ENCODE measurements around the gene SYS1. TPM values are rescaled to one million over a fixed set of nuclear protein-coding genes. Genes with fewer than 3 reads are reported as not detected.
A peak's percentile ranks its signal among the peaks of the same experiment; 100 is the strongest.

SYS1 gene
- total RNA-seq (2014; rRNA removed; shearing (Covaris generic)): 36.4 and 38.0 TPM in 2 replicates
- 12.1 and 15.4 TPM in 2 replicates for polyA plus RNA-seq (2014; cell fraction: nucleus; rRNA removed)

GRCh38 chr20:45362804-45363610, at the start of gene SYS1:
Gene SYS1, plus strand, starts transcription at chr20:45363156. Its CDS starts 376 bp downstream, at chr20:45363532.
- DNase-seq (ENCODE audit: extremely low read depth, low read depth): peak; percentile 99

GRCh38 chr20:45313943-45314342, 49.0 kb upstream of the SYS1 start:
- DNase-seq (ENCODE audit: extremely low read depth, low read depth): no peak

- DNase-seq (ENCODE audit: extremely low read depth, low read depth): no peak
Measured at GRCh38 chr20:45315672-45316071, 47.3 kb upstream of the SYS1 start.

GRCh38 chr20:45316150-45317080, 46.5 kb upstream of the SYS1 start:
- DNase-seq (ENCODE audit: extremely low read depth, low read depth): no peak

GRCh38 chr20:45317826-45318225, 45.1 kb upstream of the SYS1 start:
- DNase-seq (ENCODE audit: extremely low read depth, low read depth): no peak

GRCh38 chr20:45318386-45318939, 44.5 kb upstream of the SYS1 start:
- DNase-seq (ENCODE audit: extremely low read depth, low read depth): no peak

GRCh38 chr20:45318948-45319347, 44.0 kb upstream of the SYS1 start:
- no peak for DNase-seq (ENCODE audit: extremely low read depth, low read depth)

GRCh38 chr20:45320948-45321595, 41.9 kb upstream of the SYS1 start:
- DNase-seq (ENCODE audit: extremely low read depth, low read depth): no peak

- DNase-seq (ENCODE audit: extremely low read depth, low read depth): peak; percentile 53
Measured at GRCh38 chr20:45322952-45323383, 40.0 kb upstream of the SYS1 start.

- no peak for DNase-seq (ENCODE audit: extremely low read depth, low read depth)
Measured at GRCh38 chr20:45323731-45324130, 39.2 kb upstream of the SYS1 start.

- DNase-seq (ENCODE audit: extremely low read depth, low read depth): no peak
Measured at GRCh38 chr20:45325371-45325770, 37.6 kb upstream of the SYS1 start.

- no peak for DNase-seq (ENCODE audit: extremely low read depth, low read depth)
Measured at GRCh38 chr20:45328451-45328850, 34.5 kb upstream of the SYS1 start.

GRCh38 chr20:45329497-45330319, 33.2 kb upstream of the SYS1 start:
- no peak for DNase-seq (ENCODE audit: extremely low read depth, low read depth)

GRCh38 chr20:45330476-45330875, 32.5 kb upstream of the SYS1 start:
- DNase-seq (ENCODE audit: extremely low read depth, low read depth): no peak

- no peak for DNase-seq (ENCODE audit: extremely low read depth, low read depth)
Measured at GRCh38 chr20:45336530-45337366, 26.2 kb upstream of the SYS1 start.

GRCh38 chr20:45337367-45338120, 25.4 kb upstream of the SYS1 start:
- no peak for DNase-seq (ENCODE audit: extremely low read depth, low read depth)

- no peak for DNase-seq (ENCODE audit: extremely low read depth, low read depth)
Measured at GRCh38 chr20:45338121-45339030, 24.6 kb upstream of the SYS1 start.
